NCI-H226 (cell line): ENCODE data around the gene FAM229B.

Experiments
- DNase-seq: peaks from one replicate; pipeline ENCODE4 v3.0.0-alpha.2; 2015

Gene FAM229B

DNA sequence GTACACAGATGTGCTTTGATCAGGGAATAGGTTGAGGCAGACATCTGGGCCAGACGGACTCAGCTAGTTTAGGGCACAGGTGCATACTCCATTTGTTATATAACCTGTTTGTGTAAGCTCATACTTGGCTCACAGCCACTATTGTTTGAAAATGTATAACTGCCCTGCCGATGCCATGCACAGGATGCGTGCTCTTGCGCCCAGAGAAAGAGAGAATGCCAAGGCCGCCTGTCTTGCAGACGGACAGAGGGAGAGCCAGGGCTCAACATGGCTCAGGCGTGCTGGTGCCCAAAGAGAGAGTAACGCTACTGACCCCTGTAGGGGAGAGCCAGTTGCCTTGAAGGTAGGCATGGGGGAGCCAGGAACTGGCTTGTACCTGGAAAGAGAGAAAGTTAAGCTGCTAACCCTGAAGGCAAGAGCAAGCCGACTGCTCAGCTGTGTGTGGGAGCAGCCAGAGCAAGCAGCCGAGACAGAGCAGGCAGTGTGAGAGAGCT, 57.7 kb downstream of the FAM229B start:
- DNase-seq: no peak

DNA sequence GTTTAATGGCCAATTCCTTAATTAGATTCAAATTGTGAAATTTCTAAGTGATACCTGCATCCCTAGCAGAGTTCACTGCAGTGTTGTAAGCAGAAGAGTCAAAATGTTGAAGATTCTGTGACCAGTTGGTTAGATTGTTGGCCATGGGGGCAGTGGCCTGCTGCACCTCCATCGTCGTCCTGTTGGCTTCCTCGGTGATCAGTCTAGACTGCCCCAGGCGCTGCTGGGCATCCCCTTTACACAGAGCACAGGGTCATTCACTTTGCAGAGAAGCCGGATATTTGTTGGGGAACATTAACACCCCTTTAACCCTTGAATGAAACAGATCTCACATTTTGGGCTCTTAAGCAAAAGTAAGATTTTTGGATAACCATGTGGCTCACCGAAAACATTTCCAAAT, 60.7 kb downstream of the FAM229B start:
- DNase-seq: no peak

DNA sequence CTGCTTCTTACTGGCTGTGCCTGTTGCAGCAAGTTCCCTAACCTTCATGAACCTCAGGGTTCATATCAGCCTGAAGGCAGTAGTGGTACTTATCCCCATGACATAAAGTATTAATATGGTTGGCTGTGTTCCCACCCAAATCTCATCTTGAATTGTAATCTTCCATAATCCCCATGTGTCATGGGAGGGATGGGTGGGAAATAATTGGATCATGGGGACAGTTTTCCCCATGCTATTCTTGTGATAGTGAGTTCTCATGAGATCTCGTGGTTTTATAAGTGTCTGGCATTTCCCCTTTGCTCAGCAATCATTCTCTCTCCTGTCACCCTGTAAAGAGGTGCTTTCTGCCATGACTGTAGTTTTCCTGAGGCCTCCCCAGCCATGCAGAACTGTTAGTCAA, 61.8 kb downstream of the FAM229B start:
- no peak for DNase-seq

DNA sequence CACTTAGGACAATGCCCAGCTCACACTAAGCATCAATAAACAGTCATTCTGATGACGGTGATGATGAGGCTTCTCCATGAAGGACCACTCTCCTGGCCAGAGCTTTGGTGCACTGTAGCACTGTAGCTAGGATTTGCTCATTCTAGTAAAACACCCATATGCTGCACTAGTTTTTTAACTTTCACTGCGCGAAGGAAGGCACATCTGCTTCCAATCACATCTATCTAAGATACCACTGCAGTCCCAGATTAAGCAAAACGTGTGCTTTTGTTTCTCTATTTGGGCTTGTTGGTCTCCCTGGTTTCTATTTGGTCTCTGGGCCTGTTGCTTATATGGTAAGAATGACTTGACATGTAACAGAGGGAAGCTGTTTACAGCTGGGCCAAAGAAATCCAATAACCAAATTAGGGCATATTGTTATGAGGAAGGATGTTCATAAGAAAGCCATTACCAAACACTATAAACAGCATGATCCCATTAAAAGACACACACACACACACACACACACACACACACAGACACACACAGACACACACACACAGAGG, 62.4 kb downstream of the FAM229B start:
- DNase-seq: no peak

DNA sequence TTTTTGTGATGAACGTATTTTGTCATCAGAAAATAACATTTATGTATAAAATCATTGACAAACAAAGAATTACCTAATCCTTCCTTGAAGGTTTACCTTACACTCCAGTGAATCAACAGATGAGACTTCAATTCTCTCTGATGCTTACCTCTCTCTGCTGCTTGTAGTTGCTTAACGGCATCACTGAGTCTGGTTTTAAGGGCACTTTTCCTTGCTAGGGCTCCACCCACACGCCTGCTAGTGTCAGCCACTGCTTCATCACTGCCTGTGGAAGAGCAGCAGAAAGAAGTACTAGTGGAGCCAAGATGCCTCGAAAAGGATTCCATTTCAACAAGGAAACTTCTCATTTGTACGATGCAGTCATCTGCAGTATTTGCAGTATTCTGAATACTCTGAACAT, 63.0 kb downstream of the FAM229B start:
- DNase-seq: no peak
